ENCODE results near the gene CSTF3.
A peak's percentile ranks its signal among the peaks of the same experiment; 100 is the strongest.
"Not testable (repeated sequence)": the region's sequence is repeated elsewhere in the genome, so short reads cannot be mapped to it uniquely, and the experiment has no call there.

Gene CSTF3
- 21.2 to 54.6 (median 30.4) reads per million in 17 experiments for total RNA-seq

GRCh38 chr11:33161120-33162005 is at the start of gene CSTF3:
CSTF3 (minus strand) TSS chr11:33161480; CDS start chr11:33161325, 155 bp downstream.
- DNase-seq = peak; percentile 99 to 100 (median 100)

- DNase-seq = no peak
Observed at GRCh38 chr11:33208150-33208549, 46.9 kb upstream of the CSTF3 start.

DNA sequence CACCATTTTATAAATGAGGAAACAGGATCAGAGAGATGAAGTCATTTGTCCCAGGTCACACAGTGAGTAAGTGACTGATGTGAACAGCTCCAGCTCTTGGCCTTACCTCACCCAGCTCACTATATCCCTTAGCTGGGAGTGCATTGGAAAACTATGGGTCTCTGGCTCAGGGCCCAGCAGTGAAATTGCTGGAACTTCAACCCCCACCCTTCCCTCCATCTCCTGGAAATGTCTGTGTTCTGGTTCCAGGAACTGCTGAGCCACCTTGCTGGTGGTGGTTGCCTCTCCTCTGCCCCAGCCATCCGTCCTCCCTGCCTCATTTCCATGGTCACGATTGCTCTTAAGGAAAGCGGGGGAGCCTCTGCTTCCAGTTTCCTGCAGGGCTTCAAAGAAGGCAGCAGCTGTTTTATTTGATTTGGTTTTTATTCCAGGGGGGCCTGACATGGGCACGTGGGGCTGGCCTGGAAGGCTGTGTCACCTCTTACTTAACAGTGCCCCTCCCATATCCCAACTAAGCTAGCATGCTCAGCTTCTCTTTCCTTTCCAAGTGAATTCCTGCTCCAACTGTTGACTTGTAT is 46.2 kb upstream of the CSTF3 start:
- peak in 2 of 4 experiments; percentile 33 to 58 for DNase-seq

DNA sequence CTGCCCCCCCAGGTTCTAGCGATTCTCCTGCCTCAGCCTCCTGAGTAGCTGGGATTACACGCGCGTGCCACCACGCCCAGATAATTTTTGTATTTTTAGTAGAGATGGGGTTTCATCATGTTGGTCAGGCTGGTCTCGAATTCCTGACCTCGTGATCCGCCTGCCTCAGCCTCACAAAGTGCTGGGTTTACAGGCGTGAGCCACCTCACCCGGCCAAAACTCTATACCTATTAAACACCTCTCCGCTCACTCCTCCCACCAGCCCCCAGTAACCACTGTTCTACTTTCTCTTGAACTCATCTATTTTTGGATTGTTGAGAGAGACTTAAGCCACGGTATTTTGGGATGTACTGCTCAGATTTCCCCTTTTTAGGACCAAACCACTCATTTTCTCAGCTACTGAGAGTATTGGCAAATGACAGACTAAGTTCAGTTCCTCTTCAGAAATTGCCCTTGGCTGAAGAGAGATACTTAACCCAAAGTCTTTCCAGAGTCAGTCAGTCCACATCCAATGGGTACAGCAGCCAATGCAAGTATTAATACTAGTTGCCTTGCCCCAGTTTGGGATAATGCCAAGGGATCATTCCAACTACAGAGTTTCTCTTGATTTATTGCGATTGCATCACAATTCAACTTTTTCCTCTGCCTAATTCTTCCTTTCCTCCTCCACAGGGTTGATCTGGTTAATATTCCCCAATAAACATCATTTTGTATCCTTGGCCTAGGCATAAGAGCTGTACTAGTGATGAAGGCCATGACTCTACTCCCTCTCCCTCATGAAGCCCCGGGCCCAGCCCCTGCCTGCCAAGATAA is 36.8 kb upstream of the CSTF3 start:
- DNase-seq = peak; percentile 58 to 88 (median 74)

DNA sequence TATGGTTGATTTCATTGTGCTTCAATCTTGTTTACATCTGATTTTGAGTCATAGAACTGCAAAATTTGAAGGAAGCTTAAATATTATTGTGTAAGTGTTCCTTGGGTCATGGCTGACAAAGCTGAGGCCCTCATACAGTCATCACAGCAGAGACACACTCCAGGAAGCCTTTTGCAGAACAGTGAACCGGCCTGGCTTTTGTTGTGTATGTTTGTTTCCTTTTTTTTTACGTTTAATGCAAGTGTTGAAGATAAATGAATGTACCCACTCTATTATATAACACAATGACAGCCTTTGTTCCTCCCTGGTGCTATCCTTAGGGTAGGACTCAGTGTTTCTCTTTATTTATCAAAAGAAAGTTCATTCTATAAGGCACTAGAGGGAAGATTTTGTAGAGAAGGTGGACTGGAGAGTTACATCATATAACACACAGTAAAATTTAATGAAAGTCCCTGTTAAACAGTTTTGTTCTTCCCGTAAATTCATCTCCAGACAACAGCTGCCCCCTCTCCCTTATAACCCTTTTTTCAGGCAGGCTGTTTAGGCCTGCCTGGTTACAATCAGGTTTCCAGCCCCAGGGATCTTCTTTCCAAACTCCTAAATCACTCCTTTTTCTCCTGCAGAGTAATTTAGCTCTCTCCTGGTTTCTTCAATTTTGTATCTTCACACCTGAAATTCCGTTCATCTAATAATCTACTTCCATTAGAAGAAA is 34.3 kb upstream of the CSTF3 start:
- DNase-seq = peak; percentile 80 to 93 (median 86)

DNA sequence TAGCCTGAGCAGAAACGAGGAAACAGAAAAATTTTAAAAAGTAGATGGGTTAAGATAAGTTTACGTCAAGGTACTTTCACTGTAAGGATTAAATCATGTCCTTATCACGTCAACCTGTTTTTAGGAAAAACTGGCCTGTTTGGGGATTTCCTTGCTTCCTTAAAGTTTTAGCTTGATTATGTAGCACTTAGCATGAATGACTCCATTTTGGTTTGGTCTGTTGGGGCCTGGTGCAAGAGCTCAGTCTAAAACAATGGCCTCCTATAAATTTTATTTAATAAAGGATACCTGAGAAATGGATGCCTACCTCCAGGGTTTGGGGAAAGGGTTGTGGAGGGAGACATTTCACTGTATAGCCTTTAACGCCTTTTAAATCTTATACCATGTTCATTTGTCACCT is 33.2 kb upstream of the CSTF3 start:
- no peak for DNase-seq

- no peak for DNase-seq
Observed at GRCh38 chr11:33191467-33191866, 30.2 kb upstream of the CSTF3 start.

- peak; percentile 52 to 75 (median 71) for DNase-seq
Observed at GRCh38 chr11:33187998-33188722, 26.9 kb upstream of the CSTF3 start.

DNA sequence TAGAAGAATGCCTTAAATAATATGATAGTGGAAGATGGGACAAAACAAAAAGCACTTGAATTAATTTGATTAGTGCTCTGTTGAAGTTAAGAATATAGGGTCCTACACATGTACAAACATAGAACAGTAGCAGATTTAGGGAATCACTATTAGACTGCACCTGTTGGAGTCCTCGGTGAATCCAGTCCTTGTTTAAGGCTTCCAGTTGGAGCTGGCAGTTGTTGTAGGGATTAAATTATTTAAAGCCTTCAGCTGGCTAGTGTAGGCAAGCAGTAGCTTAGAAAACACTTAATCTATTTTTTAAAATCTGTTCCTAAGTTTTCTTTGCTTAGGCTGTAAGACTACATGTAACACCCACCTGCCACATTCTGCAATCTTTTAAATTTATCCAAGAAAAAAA is 24.5 kb upstream of the CSTF3 start:
- DNase-seq = no peak

DNA sequence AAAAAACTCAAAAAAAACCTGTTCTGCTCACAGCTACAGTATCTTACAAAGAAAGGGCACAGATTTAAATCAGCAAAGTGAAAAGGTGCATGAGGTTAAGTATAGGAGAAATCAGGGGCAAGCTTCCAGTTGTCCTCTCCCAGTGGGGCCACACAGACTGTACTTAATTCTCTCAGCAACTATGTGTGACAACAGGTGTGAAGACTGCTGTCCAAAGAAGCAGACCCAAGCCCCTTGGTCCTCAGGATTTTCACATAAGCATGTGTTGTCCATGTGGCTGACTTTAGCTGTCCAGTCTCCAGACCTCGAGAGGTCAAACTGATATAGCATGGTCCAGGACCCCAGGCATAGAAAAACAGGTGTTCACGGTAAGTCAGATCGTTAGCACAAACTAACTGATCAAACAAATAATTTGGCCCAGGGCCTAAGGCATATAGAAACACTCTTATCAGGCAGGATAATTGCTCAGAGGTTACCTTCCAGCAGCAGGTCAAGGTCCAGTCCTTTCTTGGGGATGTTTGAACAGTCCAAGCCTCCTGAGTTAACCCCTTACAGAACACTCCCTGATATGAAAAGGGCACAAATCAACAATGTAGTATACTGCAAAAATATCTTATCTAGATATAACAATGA is 21.1 kb upstream of the CSTF3 start:
- DNase-seq = no peak

- peak in 3 of 4 experiments; percentile 12 to 48 (median 26) for DNase-seq
Observed at GRCh38 chr11:33179348-33179803, 18.1 kb upstream of the CSTF3 start.

DNA sequence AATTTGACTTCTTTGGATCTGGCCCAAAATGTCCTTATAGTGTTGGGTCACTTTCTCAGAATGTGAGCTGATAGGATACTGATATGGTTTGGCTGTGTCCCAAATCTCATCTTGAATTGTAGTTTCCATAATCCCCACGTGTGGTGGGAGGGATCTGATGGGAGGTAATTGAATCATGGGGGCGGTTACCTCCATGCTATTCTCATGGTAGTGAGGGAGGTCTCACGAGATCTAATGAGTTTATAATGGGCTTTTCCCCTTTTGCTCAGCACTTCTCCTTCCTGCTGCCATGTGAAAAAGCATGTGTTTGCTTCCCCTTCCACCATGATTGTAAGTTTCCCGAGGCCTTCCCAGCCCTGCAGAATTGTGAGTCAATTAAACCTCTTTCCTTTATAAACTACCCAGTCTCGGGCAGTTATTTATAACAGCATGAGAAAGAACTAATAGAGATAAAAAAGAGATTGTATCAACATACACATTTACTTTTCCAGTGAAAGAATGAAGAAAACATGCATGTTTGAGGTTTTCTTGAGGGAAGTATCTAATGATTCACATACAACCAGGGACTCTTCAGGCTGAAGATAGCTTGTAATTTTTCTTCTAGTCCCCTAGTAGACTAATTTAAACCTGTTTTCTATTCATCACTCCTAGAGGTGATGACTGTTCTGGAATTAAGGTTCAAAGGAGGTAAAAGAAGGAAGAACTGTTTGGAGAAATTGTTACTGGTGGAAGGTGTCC is 17.3 kb upstream of the CSTF3 start:
- peak; percentile 62 to 82 (median 78) for DNase-seq

DNA sequence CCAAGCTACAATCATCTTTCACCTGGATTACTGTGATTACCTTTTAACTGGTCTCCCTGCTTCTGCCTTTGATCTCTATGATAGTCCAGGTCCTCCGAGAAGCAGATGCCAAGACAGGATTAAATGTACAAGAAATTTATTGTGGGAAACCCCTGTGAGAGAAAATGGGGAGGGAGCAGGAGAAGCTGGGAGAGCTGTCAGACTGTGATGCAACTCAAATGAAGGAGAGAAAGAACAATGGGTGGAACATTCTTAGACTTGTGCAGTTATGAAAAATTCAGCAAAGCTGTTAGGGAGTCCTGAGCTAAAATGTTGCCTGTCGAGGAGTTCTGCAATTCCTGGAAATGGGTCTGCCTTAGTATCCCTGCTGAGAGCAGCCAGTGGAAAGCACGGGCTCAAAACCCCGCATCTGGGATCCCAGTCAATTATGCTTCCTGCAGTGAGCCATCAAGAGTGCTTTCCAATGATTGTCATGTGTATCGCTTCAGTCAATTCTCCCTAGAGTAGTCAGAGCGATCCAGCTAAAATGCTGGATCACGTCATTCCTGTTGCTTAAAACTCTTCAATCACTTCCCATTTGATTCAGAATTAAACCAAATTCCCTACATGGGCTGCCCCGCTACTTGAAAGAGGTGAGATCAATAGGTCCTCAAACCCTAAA is 16.5 kb upstream of the CSTF3 start:
- DNase-seq = no peak

- not testable (repeated sequence) for DNase-seq
Observed at GRCh38 chr11:33176760-33177159, 15.5 kb upstream of the CSTF3 start.

- DNase-seq = peak; percentile 57 to 76 (median 75)
Observed at GRCh38 chr11:33172996-33173395, 11.7 kb upstream of the CSTF3 start.

DNA sequence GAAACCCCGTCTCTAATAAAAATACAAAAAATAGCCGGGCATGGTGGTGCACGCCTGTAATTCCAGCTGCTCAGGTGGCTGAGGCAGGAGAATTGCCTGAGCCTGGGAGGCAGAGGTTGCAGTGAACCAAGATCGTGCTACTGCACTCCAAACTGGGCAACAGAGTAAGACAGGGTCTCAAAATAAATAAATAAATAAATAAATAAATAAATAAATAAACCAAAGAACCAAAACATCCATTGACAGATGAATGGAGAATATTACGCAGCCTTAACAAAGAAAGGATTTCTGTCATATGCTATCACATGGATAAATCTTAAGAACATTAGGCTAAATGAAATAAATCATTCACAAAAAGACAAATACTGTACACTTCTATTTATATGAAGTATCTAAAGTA is 11.1 kb upstream of the CSTF3 start:
- DNase-seq = no peak

DNA sequence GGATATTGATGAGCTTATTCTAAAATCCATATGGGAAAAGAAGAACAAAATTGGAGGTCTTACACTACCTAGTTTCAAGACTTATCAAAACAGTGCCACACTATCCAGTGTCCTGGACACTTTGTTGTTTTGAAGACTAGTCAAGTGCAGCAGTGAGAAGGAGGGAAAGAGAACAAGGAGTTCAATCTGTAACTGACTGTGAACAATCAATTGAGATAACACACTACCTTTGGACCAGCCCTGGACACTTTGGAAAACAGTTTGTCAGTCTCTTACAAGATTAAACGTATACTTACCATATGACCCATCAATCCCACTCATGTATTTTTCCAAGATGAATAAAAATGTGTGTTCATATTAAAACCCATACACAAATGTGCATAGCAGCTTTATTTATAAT is 10.0 kb upstream of the CSTF3 start:
- DNase-seq = no peak

- DNase-seq = no peak
Observed at GRCh38 chr11:33168709-33169200, 7.5 kb upstream of the CSTF3 start.

DNA sequence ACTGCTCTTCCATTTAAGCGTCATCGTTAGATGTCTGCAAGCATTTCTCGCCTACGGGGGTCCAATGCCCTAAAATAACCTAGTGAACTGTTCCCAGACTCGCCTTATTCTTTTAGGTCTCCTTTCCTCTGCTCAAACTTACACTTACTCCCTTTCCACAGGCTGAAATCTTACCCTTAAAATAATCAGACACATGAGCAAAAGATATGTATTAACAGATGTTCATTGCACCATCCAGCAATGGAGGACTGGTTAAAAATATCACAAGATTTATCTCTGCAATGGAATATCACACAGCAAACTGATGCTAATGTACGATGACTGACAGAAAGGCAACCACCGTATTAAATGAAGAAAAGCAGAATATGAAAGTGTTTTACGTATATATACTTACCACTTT is 1.6 kb upstream of the CSTF3 start:
- no peak for DNase-seq

DNA sequence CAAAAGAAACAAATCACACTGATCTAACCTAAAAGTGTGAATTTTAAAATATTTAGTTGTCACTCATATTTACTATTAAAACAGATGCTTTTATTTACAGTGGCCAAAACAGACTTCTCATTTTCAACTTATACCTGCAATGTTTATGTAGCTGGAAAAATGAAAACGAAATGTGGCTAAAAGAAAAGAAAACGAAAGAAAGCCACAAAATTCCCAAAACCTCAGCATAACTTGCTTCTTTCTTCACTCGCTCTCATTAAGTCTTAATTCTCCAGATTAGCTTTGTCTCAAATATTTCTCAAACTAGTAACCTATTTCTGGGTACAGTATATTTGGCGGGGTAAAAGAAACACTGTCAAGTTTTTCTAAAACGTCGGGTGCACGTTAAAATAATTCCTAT is 693 bp downstream of the CSTF3 start:
- no peak for DNase-seq
